ENCODE measurements around the gene PRMT9. TPM values are rescaled to one million over a fixed set of nuclear protein-coding genes. Genes with fewer than 3 reads are reported as not detected.

The PRMT9 gene
- total RNA-seq, 1 donor from 2014 or later, result 8.1 TPM

DNA sequence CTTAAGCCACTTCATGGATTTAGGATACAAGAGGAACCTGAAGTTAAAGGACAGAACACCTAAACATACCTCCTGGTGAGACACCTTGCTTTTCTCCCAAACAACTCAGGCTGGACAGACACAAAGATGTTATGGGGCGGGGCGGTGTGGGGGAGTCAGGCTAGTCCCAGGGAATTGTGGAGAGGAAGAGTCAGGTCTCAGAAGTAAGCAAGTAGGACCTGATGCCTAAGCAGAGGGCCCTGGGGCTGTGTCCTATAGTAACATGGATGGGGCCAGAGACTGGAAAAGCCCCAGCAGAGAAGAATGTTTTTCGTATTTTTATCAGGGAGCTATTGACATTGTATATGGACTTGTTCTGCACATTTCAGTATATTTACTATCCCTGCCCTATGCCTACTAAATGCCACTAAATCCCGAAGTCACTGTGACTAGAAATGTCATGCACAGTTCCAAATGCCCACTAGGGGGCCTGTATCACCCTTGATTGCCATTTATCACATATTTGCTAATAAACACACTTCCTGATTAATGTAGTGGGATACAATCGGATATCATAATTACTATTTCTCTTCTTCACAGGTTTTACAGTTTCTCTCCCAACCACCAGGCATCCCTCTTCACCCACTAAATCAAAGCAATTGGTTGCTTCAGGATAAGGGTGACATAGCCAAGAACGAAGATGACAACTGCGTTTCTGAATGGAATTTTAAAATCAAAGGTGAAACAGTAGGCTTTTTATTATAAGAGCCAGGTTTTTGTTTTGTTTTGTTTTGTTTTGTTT lies 24.1 kb upstream of the PRMT9 start:
- intact Hi-C loops (cut with micrococcal nuclease), result loop anchor here (1.0 to 2.0 kb wide), 2 partner anchors 158 to 189 kb away; no protein-coding TSS in a partner anchor
- no peak overlapping the region for H3K4me3 Mint-ChIP-seq
- DNase-seq, result peak; percentile 81
- no peaks in the 10 kb centered on the region for H3K9me3 Mint-ChIP-seq
- peaks cover 10% of the 10 kb centered on the region for H3K27me3 Mint-ChIP-seq
- peaks cover 3% of the 10 kb centered on the region for H3K4me1 Mint-ChIP-seq
- H3K27ac Mint-ChIP-seq, result no peak overlapping the region
- no peaks in the 10 kb centered on the region for H3K36me3 Mint-ChIP-seq (ENCODE audit: low read depth)

DNA sequence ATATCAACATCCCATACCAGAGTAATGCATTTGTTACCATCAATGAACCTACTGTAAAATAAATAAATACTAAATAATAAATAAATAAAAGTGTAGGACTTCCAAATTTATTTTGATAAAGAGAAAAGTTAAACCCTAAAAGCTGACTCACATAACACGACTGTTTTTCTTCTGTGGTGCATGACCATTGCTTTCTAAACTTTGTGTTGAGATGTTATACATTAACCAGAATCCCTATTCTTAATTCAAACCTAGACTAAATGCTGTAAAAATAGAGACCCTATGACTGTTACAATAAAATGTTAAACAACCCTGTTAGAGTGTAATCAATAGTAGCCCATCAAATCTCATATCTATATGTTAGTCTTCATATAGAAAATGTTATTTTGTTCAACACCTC lies 20.9 kb upstream of the PRMT9 start:
- Mint-ChIP-seq H3K4me3 (no peak overlapping the region), H3K36me3 (ENCODE audit: low read depth) (no peaks in the 10 kb centered on the region), H3K9me3 (no peaks in the 10 kb centered on the region), H3K4me1 (peaks cover 3% of the 10 kb centered on the region), H3K27me3 (peaks cover 16% of the 10 kb centered on the region), H3K27ac (no peak overlapping the region)
- intact Hi-C loops (cut with micrococcal nuclease), result no loop called here
- DNase-seq, result no peak

DNA sequence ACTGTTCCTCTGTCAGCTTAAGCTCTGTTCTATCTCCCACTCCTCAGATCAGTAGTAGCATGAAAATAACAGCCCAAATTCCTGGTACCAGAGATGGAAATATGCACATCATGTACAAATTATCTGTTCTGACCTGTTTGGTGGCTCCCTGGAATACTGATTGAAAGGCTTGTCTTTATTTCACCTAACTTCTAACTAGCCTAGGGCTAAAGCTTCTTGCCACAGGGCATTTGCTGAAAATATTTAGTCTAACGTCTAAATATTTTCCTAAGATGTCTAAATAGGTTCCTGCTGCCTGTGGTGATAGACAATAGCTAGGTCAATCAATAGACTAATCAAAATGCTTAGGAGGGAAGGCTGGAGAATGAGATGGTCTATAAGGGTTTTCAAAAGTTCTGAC lies 12.9 kb upstream of the PRMT9 start:
- intact Hi-C loops (cut with micrococcal nuclease), result no loop called here

DNA sequence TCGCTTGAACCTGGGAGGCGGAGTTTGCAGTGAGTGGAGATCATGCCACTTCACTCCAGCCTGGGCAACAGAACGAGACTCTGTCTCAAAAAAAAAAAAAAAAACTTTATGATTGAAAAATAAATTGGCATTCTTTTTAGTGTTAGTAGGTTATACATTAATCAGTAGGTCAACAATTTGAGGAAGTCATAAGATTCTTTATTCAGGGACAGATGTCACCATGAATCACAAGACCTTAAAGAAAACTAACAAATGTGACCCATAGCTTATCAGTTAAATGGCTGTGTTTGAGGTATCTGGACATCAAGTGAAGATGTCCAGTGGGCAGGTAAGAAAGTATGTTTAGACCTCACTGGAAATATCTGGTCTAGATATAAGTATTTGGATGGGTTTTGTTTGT lies 9.3 kb upstream of the PRMT9 start:
- H3K27ac Mint-ChIP-seq, result no peak overlapping the region
- peaks cover 20% of the 10 kb centered on the region for H3K27me3 Mint-ChIP-seq

More for the DNA sequence above, 12.9 kb upstream of the PRMT9 start:
- Mint-ChIP-seq H3K4me1 (no peaks in the 10 kb centered on the region), H3K27ac (no peak overlapping the region), H3K27me3 (peaks cover 24% of the 10 kb centered on the region), H3K36me3 (ENCODE audit: low read depth) (no peaks in the 10 kb centered on the region), H3K9me3 (no peaks in the 10 kb centered on the region), H3K4me3 (no peak overlapping the region)
- DNase-seq, result peak; percentile 24

DNA sequence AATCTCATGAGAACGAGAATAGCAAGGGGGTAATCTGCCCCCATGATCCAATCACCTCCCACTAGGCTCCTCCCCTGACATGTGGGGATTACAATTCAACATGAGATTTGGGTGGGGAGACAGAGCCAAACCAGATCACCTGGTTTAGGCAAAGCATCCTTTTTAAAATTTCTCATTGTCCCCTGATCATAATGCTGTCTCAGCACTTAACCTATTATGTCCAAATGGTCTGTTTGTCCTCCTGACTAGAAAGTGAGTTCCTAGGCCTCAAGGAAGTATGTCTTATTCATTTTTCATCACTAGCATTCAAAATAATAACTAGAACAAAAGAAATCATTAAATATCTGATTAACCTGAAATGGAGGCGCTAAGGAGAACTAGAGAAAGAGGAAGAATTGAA lies 7.9 kb upstream of the PRMT9 start:
- H3K36me3 Mint-ChIP-seq (ENCODE audit: low read depth), result no peaks in the 10 kb centered on the region
- no peak overlapping the region for H3K4me3 Mint-ChIP-seq
- H3K9me3 Mint-ChIP-seq, result no peaks in the 10 kb centered on the region
- H3K27ac Mint-ChIP-seq, result no peak overlapping the region
- DNase-seq, result no peak
- H3K27me3 Mint-ChIP-seq, result peaks cover 14% of the 10 kb centered on the region
- peaks cover 5% of the 10 kb centered on the region for H3K4me1 Mint-ChIP-seq
- intact Hi-C loops (cut with micrococcal nuclease), result no loop called here

More for the DNA sequence above, 9.3 kb upstream of the PRMT9 start:
- H3K9me3 Mint-ChIP-seq, result no peaks in the 10 kb centered on the region
- peaks cover 5% of the 10 kb centered on the region for H3K4me1 Mint-ChIP-seq
- intact Hi-C loops (cut with micrococcal nuclease), result no loop called here
- no peak overlapping the region for H3K4me3 Mint-ChIP-seq
- H3K36me3 Mint-ChIP-seq (ENCODE audit: low read depth), result no peaks in the 10 kb centered on the region
- DNase-seq, result no peak

DNA sequence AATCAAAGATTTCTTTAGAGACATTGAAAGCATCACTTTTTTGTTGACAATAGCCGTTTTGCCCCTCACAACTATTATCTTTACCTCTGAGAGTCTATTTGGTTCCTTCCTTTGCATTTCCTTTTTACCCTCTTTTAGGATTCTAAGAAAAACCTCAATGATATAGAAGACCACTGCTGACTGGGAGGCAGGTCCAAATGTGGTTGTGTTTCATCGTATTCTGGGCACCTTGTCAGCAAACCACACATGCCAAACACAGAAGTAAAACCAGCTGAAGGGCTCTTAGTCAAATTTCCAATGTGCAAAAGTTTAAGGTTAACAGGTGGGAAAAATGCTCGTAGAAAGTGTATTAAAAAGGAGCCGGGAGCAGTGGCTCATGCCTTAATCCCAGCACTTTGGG lies 5.1 kb upstream of the PRMT9 start:
- H3K36me3 Mint-ChIP-seq (ENCODE audit: low read depth), result no peaks in the 10 kb centered on the region
- H3K9me3 Mint-ChIP-seq, result no peaks in the 10 kb centered on the region
- peaks cover 14% of the 10 kb centered on the region for H3K27me3 Mint-ChIP-seq
- H3K4me1 Mint-ChIP-seq, result peaks cover 13% of the 10 kb centered on the region
- intact Hi-C loops (cut with micrococcal nuclease), result no loop called here
- DNase-seq, result peak; percentile 58
- no peak overlapping the region for H3K4me3 Mint-ChIP-seq
- H3K27ac Mint-ChIP-seq, result no peak overlapping the region

DNA sequence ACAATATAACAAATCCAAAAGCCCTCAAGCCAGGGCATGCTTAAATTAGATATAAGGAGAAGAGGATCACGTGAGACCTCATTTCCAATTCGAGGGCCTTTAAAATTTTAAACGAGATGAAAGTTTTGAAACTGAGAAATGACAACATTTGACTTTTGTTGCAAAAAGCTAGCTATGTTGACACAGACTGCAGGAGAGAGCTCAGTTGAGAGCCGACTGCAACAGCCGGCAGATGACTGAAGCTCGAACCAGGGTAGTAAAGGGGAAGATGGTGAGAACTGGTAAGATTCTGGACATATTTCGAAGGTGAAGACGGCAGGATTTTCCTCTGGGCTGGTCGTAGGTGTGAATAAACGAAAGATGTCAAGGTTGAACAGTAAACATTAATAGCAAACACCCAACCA lies 773 bp downstream of the PRMT9 start:
- Mint-ChIP-seq H3K4me3 (peak overlapping the region; percentile 99), H3K27ac (peak overlapping the region; percentile 97), H3K9me3 (no peaks in the 10 kb centered on the region), H3K27me3 (peaks cover 8% of the 10 kb centered on the region), H3K36me3 (ENCODE audit: low read depth) (peaks cover 11% of the 10 kb centered on the region), H3K4me1 (peaks cover 25% of the 10 kb centered on the region)
- peak; percentile 72 for DNase-seq
- intact Hi-C loops (cut with micrococcal nuclease), result no loop called here

DNA sequence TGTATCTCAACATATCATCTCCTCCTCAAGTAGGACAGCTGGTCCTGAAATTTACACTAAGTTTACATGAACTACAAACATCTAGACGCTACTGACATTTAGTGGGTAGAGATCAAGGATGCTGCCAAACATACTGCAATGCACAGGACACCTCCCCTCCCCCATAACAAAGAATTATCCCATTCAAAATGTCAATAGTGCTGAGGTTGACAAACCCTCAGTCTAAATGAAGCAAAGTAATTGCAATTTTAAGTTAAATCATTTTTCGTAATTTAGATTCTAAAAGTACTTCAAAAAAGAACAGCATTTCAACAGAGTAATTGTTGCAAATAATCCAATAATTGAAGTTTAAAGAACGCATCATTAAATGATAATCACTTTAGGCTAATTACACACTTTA lies 1.2 kb downstream of the PRMT9 start:
- Mint-ChIP-seq H3K36me3 (ENCODE audit: low read depth) (peaks cover 13% of the 10 kb centered on the region), H3K27ac (peak overlapping the region; percentile 97), H3K27me3 (peaks cover 8% of the 10 kb centered on the region), H3K4me1 (peaks cover 25% of the 10 kb centered on the region), H3K4me3 (peak overlapping the region; percentile 99), H3K9me3 (no peaks in the 10 kb centered on the region)
- intact Hi-C loops (cut with micrococcal nuclease), result no loop called here
- DNase-seq, result no peak

DNA sequence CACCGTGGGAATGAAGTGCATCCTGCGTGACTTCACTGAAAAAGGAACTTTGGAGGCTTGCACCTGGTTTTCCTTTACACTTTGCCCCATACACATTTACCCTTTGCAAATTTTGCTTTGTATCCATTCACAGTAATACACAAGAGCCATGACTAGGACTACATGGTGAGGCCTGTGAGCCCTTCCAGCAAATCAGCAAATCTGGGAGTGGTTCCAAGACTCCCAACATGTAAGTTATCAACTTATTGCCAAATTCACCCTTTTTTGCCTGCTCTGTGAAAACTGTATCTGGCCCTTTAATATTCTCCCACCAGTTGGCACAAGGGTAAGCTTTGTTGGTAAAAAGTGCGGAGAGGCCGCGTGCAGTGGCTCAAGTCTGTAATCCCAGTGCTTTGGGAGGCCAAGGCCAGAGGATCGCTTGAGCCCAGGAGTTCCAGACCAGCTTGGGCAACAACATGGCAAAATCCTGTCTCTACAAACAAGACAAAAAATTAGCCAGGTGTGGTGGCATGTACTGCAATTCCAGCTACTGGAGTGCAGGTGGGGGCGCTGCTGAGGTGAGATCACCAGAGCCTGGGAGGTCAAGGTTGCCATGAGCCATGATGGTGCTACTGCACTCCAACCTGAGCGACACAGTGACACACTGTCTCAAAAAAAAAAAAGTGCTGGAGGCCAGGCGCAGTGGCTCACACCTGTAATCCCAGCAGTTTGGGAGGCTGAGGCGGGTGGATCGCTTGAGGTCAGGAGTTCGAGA lies 5.0 kb downstream of the PRMT9 start:
- intact Hi-C loops (cut with micrococcal nuclease), result no loop called here
- Mint-ChIP-seq H3K27ac (no peak overlapping the region), H3K27me3 (no peaks in the 10 kb centered on the region), H3K4me3 (no peak overlapping the region), H3K36me3 (ENCODE audit: low read depth) (peaks cover 17% of the 10 kb centered on the region), H3K4me1 (peaks cover 16% of the 10 kb centered on the region), H3K9me3 (no peaks in the 10 kb centered on the region)
- peak; percentile 60 for DNase-seq

DNA sequence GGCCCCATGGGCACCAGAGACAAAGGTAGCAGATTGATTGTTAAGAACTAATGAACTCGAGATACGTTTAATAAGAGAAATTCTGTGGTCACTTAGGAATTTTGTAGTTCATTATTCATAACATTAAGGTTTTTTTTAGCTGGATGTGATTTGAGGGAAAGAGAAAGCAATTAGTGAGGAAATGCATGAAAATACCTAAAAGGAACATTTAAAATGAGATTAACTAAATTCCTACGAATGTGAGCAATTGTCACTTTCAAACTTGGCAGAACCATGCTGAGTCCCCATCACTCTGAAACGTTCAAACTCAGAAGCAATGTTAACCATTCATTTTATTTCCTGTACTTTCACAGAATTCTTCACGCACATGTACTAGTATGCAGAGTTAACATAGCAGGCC lies 5.9 kb downstream of the PRMT9 start:
- Mint-ChIP-seq H3K27me3 (no peaks in the 10 kb centered on the region), H3K4me3 (no peak overlapping the region), H3K27ac (no peak overlapping the region), H3K36me3 (ENCODE audit: low read depth) (peaks cover 16% of the 10 kb centered on the region), H3K4me1 (peaks cover 13% of the 10 kb centered on the region), H3K9me3 (no peaks in the 10 kb centered on the region)
- no peak for DNase-seq
- intact Hi-C loops (cut with micrococcal nuclease), result no loop called here

DNA sequence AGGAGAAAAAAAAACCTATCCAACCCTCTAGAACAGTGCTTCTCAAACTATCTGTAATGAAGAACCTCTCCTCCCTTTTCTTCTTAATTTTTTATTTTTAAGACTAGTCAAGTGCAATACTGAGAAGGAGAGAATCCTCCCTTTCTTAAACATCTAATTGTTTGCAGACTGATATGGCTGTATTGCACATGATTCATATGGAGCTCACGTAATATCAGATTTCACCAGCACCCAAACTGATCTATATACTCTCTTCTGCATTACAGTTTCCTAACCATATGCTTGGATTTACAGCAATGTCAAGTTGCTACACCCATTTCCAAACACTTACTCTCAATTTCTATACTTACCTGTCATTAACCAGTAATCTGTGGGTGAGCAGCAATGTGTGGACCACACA lies 9.5 kb downstream of the PRMT9 start:
- no peak for DNase-seq
- H3K27ac Mint-ChIP-seq, result no peak overlapping the region
- peaks cover 32% of the 10 kb centered on the region for H3K36me3 Mint-ChIP-seq (ENCODE audit: low read depth)
- H3K27me3 Mint-ChIP-seq, result no peaks in the 10 kb centered on the region
- no peaks in the 10 kb centered on the region for H3K4me1 Mint-ChIP-seq
- no peak overlapping the region for H3K4me3 Mint-ChIP-seq
- no peaks in the 10 kb centered on the region for H3K9me3 Mint-ChIP-seq
- intact Hi-C loops (cut with micrococcal nuclease), result no loop called here

DNA sequence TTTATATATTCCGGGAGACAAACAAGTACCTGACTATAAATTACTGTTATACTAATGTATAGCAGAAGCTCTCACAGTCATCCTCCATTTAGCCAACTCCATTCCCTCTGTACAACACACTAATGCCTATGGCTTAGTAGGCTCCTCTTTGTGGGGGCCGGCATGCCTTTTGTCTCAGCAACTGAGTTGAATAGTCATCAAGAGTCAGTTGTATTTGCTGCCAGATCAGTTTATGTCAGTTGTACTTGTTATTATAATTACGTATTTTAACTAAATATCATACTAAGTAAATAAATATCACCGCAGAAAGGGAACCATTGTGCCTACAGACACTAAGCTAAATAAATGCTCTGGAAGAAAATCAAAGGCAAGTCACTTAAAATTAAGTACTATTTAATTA lies 9.9 kb downstream of the PRMT9 start:
- Mint-ChIP-seq H3K4me3 (no peak overlapping the region), H3K27me3 (no peaks in the 10 kb centered on the region), H3K4me1 (no peaks in the 10 kb centered on the region), H3K36me3 (ENCODE audit: low read depth) (peaks cover 31% of the 10 kb centered on the region), H3K9me3 (no peaks in the 10 kb centered on the region), H3K27ac (no peak overlapping the region)
- intact Hi-C loops (cut with micrococcal nuclease), result no loop called here
- DNase-seq, result no peak

DNA sequence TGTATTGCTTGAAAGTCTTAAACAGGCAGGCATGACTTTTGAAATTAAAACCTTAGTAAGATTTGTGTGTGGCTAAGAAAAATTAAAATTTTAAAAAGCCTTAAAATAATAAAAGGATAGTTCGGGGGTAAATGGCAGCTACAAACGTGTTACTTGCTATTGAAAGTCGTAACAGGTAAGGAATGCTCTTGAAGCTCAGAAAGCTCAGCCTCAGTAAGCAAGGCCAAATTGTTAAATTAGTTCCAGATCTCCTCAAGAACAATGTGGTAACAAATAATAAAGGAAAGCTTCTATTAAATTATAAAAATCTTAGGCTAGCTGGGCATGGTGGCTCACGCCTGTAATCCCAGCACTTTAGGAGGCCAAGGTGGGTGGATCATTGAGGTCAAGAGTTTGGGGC lies 25.5 kb downstream of the PRMT9 start:
- H3K4me1 Mint-ChIP-seq, result no peaks in the 10 kb centered on the region
- DNase-seq, result no peak
- H3K27me3 Mint-ChIP-seq, result no peaks in the 10 kb centered on the region
- intact Hi-C loops (cut with micrococcal nuclease), result no loop called here
- no peak overlapping the region for H3K27ac Mint-ChIP-seq
- H3K4me3 Mint-ChIP-seq, result no peak overlapping the region
- H3K9me3 Mint-ChIP-seq, result no peaks in the 10 kb centered on the region
- peaks cover 19% of the 10 kb centered on the region for H3K36me3 Mint-ChIP-seq (ENCODE audit: low read depth)

DNA sequence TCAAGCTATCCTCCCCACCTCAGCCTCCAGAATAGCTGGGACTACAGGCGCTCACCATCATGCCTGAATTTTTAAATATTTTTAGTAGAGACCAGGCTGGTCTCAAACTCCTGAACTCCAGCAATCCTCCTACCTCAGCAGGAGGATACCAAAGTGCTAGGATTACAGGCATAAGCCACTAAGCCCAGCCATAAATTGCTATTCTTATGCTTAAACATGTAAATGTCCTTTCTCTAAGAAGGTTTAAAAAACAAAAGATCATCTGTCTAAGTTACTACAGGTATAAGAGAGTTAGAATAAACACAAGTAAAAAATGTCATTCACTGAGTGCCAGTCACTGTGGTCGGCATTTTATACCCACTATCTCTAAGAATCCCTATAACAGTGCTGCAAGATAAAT lies 28.3 kb downstream of the PRMT9 start:
- H3K27me3 Mint-ChIP-seq, result no peaks in the 10 kb centered on the region
- no peak for DNase-seq
- H3K36me3 Mint-ChIP-seq (ENCODE audit: low read depth), result peaks cover 23% of the 10 kb centered on the region
- intact Hi-C loops (cut with micrococcal nuclease), result no loop called here
- peaks cover 3% of the 10 kb centered on the region for H3K4me1 Mint-ChIP-seq
- no peak overlapping the region for H3K4me3 Mint-ChIP-seq
- no peaks in the 10 kb centered on the region for H3K9me3 Mint-ChIP-seq
- no peak overlapping the region for H3K27ac Mint-ChIP-seq

Data from activated CD4-positive, alpha-beta T cell treated with anti-CD3 and anti-CD28 coated beads, Interleukin-2, amount 10 ng/mL, durations not matched to agents 24 days and 14 days (primary cell).